HG02759 (cell line): ENCODE results near the gene LRRC71.

ENCODE experiments used
- ATAC-seq: cut with Tn5 transposase; IDR thresholded peaks from one replicate; pipeline ENCODE4 v1.9.1; 2021; ENCODE audit warnings: mild to moderate bottlenecking, moderate library complexity; ENCODE audit not compliant: unreplicated experiment

LRRC71 gene

DNA sequence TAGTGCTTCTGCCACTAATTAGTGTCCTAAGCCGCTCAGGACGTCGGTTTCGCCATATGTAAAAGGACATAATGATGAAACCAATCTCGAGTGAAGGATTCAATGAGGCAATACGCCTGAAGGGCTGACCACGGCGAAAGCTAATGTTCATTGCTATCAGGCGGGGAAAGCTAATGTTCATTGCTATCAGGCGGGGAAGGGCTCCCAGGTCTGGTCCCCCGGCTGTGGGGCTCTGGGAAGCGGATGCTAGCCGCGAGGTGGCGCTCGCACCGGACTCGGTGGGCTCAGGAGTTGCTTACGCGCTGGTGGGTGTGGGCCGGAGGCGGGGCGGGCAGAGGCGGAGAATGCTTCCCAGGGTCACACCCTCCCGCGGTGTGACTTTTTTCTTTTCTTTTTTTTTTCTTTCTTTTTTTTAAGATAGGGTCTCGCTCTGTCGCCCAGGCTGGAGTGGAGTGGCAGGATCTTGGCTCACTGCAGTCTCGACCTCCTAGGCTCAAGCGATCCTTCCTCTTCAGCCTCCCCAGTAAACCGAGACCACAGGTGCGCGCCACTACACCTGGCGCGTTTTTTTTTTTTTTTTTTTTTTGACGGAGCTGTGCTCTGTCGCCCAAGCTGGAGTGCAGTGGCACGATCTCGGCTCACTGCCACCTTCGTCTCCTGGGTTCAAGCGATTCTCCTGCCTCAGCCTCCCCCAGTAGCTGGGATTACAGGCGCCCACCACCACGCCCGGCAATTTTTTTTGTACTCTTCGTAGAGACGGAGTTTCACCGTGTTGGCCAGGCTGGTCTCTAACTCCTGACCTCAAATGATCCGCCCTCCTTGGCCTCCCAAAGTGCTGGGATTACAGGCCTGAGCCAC, 28.0 kb upstream of the LRRC71 start:
- ATAC-seq = peak; percentile 84

DNA sequence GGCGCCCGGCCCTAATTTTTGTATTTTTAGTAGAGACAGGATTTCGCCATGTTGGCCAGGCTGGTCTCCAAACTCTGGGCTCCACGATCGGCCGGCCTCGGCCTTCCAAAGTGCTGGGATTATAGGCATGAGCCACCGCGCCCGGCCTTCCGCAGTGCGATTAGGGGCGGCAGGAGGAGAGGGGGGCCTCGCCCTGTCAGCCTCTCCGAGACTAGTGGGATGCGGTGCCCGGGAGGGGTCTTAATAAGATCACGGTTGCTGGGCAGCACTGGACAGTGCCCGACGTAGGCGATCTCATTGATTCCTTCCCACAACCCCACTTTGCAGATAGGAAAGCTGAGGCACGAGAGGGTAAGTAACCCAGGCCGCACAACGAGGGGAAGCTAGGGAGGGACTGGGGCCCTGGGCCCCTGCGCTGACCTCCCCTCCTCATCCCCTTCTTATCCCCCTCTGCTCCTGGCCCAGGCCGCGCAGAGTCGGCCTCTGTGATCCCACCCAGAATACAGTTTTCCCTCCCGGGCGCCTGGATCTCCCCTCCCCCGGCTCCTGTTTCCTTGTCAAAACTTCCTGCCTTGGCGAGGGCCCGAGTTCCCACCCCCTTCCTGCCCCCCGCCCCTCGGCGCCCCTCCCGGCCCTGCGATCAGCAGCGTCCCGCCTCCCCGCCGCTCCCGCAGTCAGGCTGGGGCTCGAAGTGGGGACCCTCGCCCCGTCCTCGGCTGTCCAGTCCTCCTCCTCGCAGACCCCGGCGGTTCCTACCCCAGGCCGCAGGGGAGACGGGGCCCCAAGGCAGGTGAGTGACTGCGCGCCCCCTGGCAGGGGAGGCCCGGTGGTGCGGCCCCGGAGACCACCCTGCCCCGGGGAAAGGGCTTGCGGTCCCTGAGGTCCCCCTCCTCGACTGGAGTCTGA, 27.1 kb upstream of the LRRC71 start, which contains the start of gene PEAR1:
Gene PEAR1 (plus strand): TSS at position 671 of the 906 bp plus-strand sequence. CDS start 10,209 bp downstream, outside the sequence.
- no peak for ATAC-seq

DNA sequence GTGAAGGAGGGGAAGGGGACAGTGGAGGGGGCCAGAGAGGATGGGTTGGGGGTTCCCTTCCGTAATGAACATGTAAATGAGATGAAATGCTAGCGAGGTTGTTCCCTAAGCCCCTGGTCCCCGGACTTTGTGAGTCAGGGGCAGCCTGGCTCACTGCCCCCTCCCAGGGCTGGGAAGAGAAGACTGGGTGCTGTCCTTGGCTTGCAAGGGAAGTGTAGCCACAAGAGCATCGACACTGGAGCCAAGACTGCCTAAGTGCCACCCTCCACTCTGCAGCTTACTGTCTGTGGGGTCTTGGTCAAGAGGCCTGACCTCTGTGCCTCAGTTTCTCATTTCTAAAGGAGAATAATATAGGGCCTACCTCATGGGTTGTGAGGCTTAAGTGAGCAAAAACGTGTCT, 26.4 kb upstream of the LRRC71 start:
- no peak for ATAC-seq

DNA sequence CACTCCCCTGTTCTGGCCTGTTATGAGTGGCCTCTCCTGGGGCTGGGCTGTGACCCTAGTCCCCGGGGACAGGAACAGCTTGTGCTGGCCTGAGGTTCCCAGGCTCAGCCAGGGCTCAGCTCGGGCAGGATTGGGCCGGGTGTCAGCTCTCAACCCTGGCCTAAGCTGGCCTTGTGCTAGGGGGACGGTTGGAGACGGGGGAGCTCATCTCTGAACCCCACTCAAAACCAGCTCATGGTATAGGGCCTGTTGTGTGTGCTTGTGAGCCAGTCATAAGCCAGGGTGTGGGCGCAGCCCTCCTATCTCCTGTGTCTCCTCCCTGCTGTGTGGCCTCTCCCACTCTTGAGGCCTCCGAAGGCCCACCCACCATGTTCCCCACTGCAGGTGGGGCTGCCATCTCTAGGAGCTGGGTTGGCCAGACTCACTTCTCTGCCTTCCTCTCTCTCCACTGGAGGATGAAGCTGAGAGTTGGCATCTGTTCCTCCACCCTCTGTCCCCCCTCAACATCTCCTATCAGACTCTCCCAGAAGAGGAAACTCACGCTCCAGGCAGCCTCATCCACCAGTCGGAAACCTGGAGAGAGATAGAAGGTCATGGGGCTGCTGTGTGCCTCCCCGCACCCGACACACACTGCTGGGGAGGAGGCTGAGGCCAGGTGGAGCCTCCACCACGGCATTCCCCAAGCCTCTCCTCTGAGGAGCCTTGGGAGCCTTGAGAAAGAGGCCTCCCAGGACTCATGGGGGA, 25.5 kb upstream of the LRRC71 start:
- no peak for ATAC-seq

DNA sequence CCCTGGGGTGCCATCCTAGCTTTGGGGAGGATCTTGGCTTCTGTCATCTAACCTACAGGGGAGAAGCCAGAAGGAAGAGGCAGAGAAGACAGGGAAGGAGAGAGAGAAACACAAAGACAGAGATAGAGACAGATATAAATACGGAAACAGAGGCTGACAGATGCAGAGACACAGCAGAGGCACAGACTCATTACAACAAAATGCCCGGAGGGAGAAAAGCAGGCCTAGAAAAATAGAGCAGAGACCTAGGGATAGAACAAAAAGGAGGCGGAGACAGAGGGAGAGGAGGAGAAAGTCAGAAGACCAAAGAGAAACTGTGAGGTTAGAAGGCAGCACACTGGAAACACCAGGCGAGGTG, 25.0 kb upstream of the LRRC71 start:
- ATAC-seq = no peak

DNA sequence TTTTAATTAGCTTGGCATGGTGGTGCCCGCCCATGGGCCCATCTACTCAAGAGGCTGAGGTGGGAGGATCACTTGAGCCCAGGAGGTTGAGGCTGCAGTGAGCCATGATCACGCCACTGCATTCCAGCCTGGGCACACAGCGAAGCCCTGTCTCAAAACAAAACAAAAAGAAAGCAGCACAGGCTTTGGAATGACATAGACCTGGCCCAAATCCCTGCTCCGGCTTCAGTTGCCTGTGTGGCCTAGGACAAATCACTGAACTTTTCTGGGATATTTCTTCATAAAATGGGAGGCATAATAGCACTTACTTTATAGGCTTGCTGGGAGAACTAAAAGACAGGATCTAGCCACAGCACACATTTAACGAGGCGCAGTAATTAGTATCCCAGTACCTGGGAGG, 24.5 kb upstream of the LRRC71 start:
- ATAC-seq = no peak

DNA sequence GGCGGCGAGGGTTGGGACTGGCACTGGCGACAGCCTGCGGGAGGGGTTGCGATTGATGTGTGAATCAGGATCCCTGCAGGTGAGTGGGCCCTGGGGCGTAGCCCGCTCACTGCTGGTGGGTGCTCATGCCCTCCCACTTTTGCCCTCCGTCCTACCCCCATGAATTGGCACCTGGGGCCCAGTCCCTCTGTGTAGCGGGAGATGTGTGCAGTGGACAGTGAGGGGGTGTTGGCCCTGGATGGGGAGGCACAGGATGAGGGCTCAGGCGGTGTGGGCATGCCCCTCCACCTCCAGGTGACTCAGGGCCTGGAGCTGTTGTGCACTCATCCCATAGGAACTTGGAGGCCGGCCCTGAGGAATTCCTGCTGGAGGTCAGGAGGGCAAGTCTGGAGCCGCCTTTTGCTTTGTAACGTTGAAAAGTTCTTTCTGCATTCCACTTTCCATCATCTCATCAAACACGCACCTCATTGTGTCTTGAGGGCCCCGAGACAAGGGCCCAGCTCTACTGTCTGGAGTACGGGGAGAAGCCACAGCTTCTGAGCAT, 23.9 kb upstream of the LRRC71 start:
- ATAC-seq = no peak

DNA sequence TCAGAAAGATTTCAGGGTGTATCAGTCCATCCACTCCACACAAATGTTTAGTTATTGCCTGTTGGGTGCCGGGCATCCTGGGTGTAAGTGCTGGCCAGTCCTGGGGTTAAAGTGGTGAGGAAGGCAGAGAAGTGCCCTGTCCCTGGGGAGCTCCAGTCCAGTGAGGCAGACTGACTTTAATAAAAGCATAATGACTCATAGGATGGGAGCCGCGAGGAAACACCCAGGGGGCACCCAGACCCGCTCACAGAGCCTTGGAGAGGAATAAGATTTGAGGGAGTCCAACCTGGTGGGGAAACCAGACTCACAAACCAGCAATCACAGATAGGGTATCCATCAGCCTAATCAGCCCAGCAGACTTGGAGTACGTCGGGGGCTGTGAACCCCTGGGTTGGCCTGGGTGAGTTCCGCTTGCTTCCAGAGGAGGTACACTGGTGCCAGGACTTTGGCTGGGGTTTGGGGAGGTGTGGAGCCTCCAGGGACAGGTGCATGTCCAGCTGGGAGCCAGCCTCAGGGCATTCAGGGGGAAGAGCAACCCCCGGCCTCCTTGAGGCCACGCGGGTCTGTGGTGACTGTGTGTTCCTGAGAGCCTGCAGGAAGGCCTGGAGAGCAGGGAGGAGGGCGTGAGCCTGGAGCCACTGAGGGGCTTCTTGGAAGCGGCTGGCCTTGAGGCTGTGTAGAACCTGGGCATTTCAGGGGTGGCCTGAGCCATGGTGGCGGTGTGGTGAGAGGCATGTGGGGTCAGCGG, 23.2 kb upstream of the LRRC71 start:
- ATAC-seq = no peak

DNA sequence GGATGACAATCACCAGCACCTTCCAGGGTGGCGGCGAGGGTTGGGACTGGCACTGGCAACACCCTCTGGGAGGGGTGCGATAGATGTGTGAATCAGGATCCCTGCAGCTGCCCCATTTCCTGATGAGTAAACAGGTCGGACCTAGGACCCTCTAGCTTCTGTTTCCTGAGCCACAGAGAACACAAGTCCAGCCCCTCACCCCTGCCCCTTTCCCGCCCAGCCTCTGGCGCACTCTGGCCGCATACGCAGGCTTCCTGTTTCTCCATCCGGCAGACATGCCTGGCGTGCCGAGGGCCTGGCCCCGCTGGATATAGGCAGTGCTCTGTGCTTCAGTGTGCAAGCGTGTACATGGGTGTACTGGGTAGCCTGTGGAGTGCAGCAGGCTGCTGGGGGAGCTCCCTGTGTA, 22.3 kb upstream of the LRRC71 start:
- ATAC-seq = no peak

DNA sequence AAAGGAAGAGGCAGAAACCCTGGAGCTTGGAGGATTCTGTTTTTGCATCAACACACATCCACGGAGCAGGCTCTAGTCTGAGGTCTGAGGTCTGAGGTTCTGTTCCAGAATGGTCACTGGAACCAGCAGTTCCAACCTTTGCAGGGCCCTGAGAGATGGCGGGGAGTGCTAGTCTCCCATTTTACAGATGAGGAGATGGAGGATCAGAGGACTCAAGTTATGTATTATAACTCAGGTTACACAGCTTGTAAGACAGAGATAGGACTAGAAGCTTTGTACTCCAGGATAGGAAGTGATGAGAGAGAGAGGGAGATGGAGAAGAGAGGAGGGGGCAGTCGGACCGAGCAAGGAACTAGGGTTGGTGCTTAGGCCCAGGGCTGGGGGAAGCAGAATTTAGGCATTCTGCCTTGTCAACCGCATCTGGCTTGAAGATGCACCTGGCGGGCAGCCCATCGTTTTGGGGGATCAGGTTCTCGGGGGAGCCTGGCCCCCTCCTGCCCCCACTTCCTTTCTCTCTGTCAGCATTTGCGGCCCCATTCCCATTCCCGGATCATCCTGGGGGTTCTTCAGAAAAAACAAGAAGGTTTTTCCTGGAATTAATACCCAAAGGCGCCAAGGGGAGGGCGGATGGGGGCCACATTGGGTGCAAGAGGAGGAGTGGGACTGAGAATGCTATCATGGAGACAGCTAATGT, 21.3 kb upstream of the LRRC71 start:
- ATAC-seq = no peak

DNA sequence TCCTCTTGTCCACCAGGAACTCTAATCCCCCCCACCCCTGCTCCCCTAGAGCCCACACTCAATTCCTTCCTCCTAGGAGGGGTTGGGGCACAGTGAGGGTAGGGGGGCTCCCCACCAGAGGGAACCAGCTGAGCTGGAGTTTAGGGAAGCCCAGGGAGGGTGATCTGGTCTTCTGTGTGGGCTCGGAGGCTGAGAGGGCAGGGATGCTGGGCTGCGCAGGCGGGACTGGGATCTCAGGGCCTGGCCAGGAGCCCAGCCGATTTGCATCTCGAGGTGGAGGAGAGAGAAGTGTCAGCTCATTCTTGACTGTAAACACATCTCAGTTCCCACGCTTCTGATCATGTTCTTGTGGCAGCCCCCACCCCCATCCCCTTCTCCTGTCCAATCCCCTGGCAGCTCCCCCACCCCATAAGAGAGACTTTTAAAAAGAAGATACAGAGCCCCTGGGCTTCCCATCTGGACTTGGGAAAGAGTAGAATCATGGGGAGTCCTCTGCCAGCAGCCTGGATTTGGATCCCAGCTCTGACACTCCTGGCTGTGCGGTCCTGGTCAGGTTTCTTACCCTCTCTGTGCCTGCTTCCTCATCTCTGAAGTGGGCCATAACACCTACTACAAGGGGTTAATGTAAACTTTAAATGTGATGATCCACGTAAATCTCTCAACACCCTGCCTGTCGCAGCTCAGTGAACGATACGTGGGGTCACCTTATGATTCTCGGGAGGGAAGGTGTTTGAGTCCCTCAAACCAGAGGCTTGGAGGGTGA, 20.3 kb upstream of the LRRC71 start:
- no peak for ATAC-seq

DNA sequence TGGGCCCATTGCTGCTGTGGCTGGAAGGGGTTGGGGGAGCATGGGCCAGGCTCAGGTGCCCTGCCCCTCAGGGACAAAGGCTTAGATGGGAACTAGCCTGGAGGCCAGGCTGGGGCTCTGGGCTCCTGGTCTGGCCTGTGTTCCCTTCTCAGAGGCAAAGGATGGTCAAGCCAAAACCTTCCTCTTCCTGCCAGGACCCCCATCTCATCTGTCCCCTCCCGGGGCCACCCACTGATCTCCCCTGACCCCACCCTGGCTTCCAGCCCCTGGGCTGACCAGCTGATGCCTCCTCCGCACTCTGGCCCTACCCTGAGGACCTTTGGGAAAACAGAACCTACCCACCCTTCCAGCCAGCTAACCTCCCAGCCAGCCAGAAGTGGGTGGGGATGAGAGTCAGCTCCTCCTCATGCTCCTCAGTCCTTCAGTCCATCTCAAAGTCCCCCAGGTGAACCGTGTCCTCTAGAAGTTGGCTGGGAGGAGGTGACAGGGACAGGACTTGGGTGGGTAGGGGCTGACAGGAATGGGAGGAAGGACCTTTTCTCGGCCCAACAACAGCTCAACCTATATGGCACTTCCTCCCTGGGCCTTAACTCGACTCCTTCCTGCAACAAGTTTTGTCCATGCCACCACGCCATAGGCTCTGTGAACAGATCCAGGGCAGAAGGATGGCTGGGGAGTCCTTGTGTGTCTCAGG, 19.4 kb upstream of the LRRC71 start:
- ATAC-seq = no peak

DNA sequence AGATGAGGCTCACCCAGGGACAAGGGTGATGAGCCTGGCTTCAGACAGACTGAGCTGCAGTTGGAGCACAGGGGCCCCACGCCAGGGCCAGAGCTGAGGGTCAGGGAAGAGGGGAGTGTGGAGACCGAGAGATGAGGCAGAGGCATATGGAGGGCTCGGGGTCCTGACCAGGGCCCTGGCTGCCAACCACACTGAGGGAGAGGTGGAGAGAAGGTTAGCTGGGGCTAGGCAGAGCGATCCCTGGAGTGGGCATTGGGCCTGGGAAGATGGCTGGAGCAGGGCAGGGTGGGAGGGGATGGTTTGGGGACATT, 18.9 kb upstream of the LRRC71 start:
- ATAC-seq = no peak

DNA sequence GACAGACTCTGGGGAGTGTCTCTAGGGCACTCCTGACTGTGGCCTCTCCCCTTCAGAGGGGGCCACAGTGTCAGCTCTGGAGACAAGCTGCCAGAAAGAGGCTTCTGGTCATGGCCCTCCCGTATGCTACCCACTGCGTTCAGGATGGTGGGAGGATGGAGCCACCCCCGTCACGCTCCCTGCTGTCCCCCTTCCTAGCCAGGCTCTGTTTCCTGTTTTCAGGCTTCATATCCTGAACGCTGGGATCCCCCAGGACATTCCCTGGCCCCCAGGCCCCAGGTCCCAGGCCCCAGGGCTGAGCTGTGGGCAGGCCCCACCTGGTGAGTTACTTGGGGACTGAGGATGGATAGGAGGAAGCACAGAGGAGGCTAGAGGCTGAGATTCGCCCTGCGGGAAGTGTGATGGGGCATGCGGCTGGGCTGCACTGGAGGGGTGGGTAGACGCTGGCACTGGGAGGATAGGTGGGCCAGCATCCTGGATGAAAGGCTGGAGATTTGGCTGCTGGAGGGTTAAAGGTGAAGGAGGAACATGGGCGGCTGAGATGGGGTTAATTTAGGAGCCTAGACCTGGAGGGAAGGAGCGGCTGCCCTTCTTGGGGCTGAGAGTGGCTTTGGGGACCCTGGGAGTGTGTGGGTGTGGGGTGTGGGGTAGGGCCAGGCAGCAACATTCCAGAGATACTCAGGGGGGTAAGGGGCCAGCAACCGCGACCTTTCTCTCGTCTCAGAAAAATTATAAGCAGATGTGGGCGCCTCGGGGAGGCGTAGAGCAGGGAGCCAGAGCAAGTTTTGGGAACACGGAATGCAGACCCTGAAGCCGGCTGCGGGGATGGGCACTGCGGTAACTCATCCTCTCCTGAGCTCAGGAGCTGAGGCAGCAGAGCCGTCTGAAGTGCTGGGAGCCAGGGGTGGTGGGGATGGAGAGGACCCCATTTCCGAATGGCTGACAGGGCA, 18.2 kb upstream of the LRRC71 start:
- ATAC-seq = no peak

DNA sequence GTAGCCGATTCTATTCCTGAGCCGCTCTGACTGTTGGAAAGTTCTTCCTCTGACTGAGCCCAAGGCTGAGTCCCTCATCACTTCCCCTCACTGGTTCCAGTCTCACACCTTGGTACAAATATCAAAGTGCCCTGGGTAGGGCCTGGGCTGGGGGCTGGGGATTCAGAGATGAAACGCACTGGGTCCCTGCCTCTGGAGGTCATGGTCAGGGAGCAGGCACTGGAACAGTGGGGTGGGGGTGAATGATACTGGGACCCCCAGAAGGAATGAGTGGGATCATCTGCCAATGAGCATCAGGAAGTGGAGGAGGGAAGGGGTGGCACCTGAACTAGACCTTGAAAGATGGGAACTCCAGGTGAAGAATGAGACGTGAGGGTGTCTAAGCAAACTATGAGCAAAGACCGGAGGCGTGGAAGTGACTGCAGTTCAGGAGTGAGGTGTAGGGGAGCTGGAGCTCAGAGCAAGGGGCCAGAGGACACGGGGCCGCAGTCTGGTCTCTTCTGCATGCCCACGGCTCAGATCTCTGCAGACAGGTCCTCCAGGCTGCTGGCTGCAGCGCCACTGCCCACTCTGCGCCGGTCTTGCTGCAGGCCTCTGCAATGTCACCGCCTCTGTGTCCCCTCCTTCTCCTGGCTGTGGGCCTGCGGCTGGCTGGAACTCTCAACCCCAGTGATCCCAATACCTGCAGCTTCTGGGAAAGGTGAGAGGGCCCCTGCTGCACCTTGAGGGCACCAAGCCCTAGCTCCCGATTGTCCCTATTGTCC, 16.9 kb upstream of the LRRC71 start:
- no peak for ATAC-seq

DNA sequence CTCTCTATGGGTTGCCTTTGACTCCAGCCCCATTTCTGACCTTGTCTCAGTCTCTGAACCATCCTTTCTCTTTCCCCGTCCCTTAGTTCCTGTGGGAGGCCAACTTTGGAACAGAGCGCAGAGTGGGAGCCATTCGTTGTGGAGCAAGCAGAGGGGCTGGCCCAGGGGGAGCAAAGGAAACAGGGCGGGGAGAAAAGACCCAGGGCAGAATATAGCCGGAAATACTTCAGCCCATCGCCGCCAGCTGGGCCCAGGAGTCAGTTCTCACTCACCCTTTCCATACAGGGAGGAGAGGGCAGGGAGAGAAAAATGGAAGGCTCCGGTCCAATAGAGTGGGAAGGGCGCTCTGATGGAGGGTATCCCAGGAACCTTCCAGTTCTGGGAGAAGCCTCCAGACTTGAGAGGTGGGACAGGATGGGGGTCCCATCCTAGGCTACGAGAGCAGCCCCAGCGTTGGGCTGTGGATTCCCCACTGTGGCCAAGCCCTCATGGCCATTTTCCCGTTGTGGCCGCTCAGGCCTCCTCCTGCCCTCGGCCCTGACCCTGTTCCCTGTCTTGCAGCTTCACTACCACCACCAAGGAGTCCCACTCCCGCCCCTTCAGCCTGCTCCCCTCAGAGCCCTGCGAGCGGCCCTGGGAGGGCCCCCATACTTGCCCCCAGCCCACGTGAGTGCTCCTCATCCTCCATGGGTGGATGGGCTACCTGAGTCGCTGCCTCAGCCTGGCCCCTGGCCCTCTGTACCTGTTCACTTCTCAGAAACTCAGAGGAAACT, 16.1 kb upstream of the LRRC71 start:
- no peak for ATAC-seq
